ENCODE data around the gene ASCL5. TPM values are rescaled to one million over a fixed set of nuclear protein-coding genes. Genes with fewer than 3 reads are reported as not detected.
A peak's percentile ranks its signal among the peaks of the same experiment; 100 is the strongest.

ASCL5 gene
- total and polyA plus RNA-seq, 3 experiments from 2014 or later, result 0.22 TPM; not detected in 2

DNA sequence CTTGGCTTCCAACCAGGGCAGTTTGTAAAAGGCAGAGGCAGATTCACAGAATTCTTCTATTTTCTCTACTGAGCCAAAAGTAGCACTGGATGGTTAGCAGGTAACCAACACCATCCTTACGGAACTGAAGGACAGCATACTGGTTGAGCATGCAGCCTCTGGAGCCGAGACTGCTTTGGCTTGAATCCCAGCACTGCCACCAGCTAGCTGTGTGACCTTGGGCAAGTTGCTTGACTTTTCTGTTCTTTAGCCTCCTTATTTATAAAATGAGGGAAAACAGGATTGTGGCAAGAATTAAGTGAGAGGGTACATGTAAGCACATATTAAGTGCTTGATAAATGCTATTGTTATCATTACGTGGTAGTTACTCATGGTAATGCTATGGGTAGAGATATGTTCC is 34.2 kb downstream of the ASCL5 start:
- Histone ChIP-seq H3K9me3 (ENCODE audit: low read length) (no peaks in the 10 kb centered on the region), H3K27ac (ENCODE audit: low read depth, low read length) (no peak overlapping the region), H3K27me3 (ENCODE audit: insufficient read depth, low read length, poor library complexity, severe bottlenecking) (no peaks in the 10 kb centered on the region), H3K36me3 (ENCODE audit: insufficient read depth, low read length) (no peaks in the 10 kb centered on the region), H3K4me1 (ENCODE audit: insufficient read depth, low read length) (no peaks in the 10 kb centered on the region), H3K4me3 (ENCODE audit: low read length) (no peak overlapping the region)
- Mint-ChIP-seq H3K9me3 (no peaks in the 10 kb centered on the region), H3K36me3 (no peaks in the 10 kb centered on the region), H3K4me3 (no peak overlapping the region), H3K4me1 (no peaks in the 10 kb centered on the region), H3K27ac (peak overlapping the region in 1 of 8 donors; percentile 30), H3K27me3 (peaks cover 9 to 22% of the 10 kb centered on the region in 2 donors)
- ChIA-PET CTCF (no interaction called here), POLR2A (no interaction called here)
- no peak for DNase-seq

DNA sequence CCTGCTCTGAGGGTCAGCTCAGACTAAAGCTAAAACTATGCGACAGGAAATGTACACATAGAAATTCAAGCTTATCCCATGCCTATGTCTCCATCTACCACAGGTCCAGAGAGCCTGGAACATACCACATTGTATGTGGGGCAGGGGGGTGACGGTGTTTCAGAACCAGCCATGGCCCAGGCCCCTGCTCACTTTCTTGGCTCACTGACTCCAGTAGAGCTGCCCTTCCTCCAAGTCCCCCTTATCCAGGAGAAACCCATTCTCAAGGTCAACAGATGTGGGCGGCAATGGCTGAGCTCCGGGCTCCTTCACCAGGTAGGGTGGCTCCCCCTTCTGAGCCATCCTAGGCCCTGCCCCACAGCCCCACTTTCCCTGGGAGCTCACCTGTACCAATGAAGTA is 35.7 kb downstream of the ASCL5 start:
- Histone ChIP-seq H3K27me3 (ENCODE audit: insufficient read depth, low read length, poor library complexity, severe bottlenecking) (no peaks in the 10 kb centered on the region), H3K4me1 (ENCODE audit: insufficient read depth, low read length) (no peaks in the 10 kb centered on the region), H3K27ac (ENCODE audit: low read depth, low read length) (no peak overlapping the region), H3K9me3 (ENCODE audit: low read length) (no peaks in the 10 kb centered on the region), H3K4me3 (ENCODE audit: low read length) (no peak overlapping the region), H3K36me3 (ENCODE audit: insufficient read depth, low read length) (no peaks in the 10 kb centered on the region)
- H3K4me3 Mint-ChIP-seq, result no peak overlapping the region
- no peaks in the 10 kb centered on the region for H3K36me3 Mint-ChIP-seq
- H3K27ac Mint-ChIP-seq, result no peak overlapping the region
- no peaks in the 10 kb centered on the region for H3K4me1 Mint-ChIP-seq
- ChIA-PET CTCF (no interaction called here), POLR2A (no interaction called here)
- no peaks in the 10 kb centered on the region for H3K9me3 Mint-ChIP-seq
- peaks cover 8 to 25% of the 10 kb centered on the region in 2 donors for H3K27me3 Mint-ChIP-seq
- DNase-seq, result no peak

DNA sequence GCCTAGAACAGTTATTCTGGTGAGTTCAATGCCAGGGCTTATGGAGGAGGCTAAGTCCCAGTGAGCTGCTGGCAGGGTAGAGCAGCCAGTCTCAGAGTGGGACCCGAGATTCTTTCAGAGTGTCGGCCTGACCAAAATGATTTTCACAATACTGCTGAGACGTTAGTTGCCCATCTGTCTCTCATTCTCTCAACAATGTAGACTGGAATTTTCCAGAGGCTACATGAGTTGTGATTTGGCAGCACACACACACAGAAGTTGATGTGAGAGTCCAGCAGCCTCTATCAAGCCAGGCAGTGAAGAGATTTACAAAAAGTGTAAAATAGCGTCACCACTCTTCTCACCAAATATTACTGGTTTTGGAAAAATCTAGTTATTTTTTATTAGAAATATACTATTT is 36.4 kb downstream of the ASCL5 start:
- H3K4me3 ChIP-seq (ENCODE audit: low read length), result no peak overlapping the region
- CTCF ChIA-PET, result no interaction called here
- Mint-ChIP-seq H3K36me3 (no peaks in the 10 kb centered on the region), H3K4me3 (no peak overlapping the region), H3K9me3 (no peaks in the 10 kb centered on the region), H3K27ac (no peak overlapping the region), H3K27me3 (peaks cover 8 to 27% of the 10 kb centered on the region in 2 donors), H3K4me1 (no peaks in the 10 kb centered on the region)
- H3K27ac ChIP-seq (ENCODE audit: low read depth, low read length), result no peak overlapping the region
- POLR2A ChIA-PET, result no interaction called here
- H3K36me3 ChIP-seq (ENCODE audit: insufficient read depth, low read length), result no peaks in the 10 kb centered on the region
- DNase-seq, result no peak
- peaks cover under 1% of the 10 kb centered on the region for H3K27me3 ChIP-seq (ENCODE audit: insufficient read depth, low read length, poor library complexity, severe bottlenecking)
- H3K4me1 ChIP-seq (ENCODE audit: insufficient read depth, low read length), result no peaks in the 10 kb centered on the region
- no peaks in the 10 kb centered on the region for H3K9me3 ChIP-seq (ENCODE audit: low read length)

DNA sequence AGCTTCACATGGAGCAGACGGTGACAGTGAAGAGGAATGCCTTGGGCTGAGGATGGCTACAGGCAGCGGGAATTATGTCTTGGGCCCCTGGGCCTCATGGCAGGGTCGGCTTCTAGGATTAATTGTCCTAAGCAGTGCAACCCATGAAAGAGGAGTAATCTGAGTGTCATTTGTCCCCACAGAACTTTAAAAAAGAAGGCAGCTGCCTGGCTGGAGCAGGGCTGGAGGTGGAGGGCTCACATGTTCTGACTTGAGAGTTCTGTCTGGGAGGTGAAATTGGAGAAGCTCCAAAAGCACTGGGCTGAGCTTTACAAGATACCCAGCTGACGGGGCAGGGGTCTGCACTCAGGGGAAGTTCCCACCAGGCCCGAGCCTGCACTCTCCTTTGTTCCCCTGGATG is 37.4 kb downstream of the ASCL5 start:
- Histone ChIP-seq H3K4me1 (ENCODE audit: insufficient read depth, low read length) (no peaks in the 10 kb centered on the region), H3K36me3 (ENCODE audit: insufficient read depth, low read length) (no peaks in the 10 kb centered on the region), H3K27me3 (ENCODE audit: insufficient read depth, low read length, poor library complexity, severe bottlenecking) (peaks cover 4% of the 10 kb centered on the region), H3K9me3 (ENCODE audit: low read length) (no peaks in the 10 kb centered on the region), H3K4me3 (ENCODE audit: low read length) (no peak overlapping the region), H3K27ac (ENCODE audit: low read depth, low read length) (no peak overlapping the region)
- H3K9me3 Mint-ChIP-seq, result no peaks in the 10 kb centered on the region
- no peak overlapping the region for H3K4me3 Mint-ChIP-seq
- ChIA-PET POLR2A (no interaction called here), CTCF (no interaction called here)
- peaks cover 11 to 32% of the 10 kb centered on the region in 2 donors for H3K27me3 Mint-ChIP-seq
- no peaks in the 10 kb centered on the region for H3K36me3 Mint-ChIP-seq
- DNase-seq, result no peak
- H3K27ac Mint-ChIP-seq, result no peak overlapping the region
- H3K4me1 Mint-ChIP-seq, result no peaks in the 10 kb centered on the region

DNA sequence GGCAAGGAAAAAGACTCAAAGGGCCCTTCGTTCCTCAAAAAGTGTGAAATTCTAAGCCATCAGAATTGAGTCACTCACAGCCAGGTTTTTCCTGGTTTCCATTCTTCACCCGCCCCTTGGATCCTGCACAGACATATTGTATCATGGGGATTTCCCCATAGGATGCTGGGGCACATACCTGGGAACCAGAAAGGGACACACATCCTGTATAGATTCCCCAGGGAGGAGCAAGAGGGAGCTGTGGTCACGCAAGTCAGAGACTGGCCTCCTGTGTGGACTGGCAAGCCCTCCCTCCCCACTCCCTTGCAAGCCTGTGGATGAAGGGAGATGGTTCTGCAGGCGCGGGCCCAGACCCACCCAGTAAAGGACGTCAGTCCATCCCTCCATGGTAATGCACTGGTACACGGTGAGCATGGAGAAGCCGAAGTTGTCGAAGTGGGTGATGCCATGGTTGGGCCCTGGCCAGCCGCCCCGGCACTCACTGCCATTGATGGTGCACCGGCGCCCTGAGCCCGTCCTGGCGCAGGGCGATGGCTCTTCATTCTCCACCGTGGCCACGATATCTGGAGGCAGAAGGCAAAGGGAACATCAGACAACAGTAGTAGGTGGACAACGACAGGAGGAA is 38.0 kb downstream of the ASCL5 start:
- CTCF ChIA-PET, result no interaction called here
- no peaks in the 10 kb centered on the region for H3K36me3 Mint-ChIP-seq
- POLR2A ChIA-PET, result no interaction called here

DNA sequence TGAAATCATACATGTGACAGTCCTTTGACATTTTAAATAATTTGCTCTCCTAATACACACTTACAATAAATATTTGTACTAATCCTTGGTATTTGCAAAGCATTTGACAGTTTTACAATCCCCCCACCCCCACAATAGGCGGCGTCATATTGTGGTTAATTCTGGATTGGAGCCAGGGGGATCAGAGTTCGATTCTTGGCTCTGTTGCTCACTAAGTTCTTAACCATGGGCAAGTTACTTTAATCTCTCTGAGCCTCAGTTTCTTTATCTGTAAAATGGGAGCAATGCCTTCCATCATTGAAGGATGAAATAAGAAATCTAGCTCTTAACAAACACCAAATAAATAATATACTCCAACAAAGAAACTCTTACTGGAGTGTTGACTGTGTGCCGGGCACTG is 38.6 kb downstream of the ASCL5 start:
- H3K36me3 Mint-ChIP-seq, result no peaks in the 10 kb centered on the region
- ChIA-PET POLR2A (no interaction called here), CTCF (no interaction called here)
- Histone ChIP-seq H3K36me3 (ENCODE audit: insufficient read depth, low read length) (no peaks in the 10 kb centered on the region), H3K4me3 (ENCODE audit: low read length) (no peak overlapping the region), H3K4me1 (ENCODE audit: insufficient read depth, low read length) (no peaks in the 10 kb centered on the region), H3K9me3 (ENCODE audit: low read length) (no peaks in the 10 kb centered on the region), H3K27ac (ENCODE audit: low read depth, low read length) (no peak overlapping the region), H3K27me3 (ENCODE audit: insufficient read depth, low read length, poor library complexity, severe bottlenecking) (peaks cover 4% of the 10 kb centered on the region)
- H3K9me3 Mint-ChIP-seq, result no peaks in the 10 kb centered on the region
- no peak for DNase-seq
- H3K27me3 Mint-ChIP-seq, result peaks cover 11 to 32% of the 10 kb centered on the region in 2 donors
- H3K4me3 Mint-ChIP-seq, result no peak overlapping the region
- no peaks in the 10 kb centered on the region for H3K4me1 Mint-ChIP-seq
- H3K27ac Mint-ChIP-seq, result no peak overlapping the region

More for the DNA sequence above, 38.0 kb downstream of the ASCL5 start:
- H3K4me3 ChIP-seq (ENCODE audit: low read length), result no peak overlapping the region
- Mint-ChIP-seq H3K9me3 (no peaks in the 10 kb centered on the region), H3K4me3 (no peak overlapping the region), H3K27me3 (peaks cover 11 to 32% of the 10 kb centered on the region in 2 donors), H3K4me1 (no peaks in the 10 kb centered on the region), H3K27ac (no peak overlapping the region)
- DNase-seq, result no peak
- H3K27me3 ChIP-seq (ENCODE audit: insufficient read depth, low read length, poor library complexity, severe bottlenecking), result peaks cover 4% of the 10 kb centered on the region
- no peaks in the 10 kb centered on the region for H3K36me3 ChIP-seq (ENCODE audit: insufficient read depth, low read length)
- no peaks in the 10 kb centered on the region for H3K9me3 ChIP-seq (ENCODE audit: low read length)
- no peaks in the 10 kb centered on the region for H3K4me1 ChIP-seq (ENCODE audit: insufficient read depth, low read length)
- H3K27ac ChIP-seq (ENCODE audit: low read depth, low read length), result no peak overlapping the region

DNA sequence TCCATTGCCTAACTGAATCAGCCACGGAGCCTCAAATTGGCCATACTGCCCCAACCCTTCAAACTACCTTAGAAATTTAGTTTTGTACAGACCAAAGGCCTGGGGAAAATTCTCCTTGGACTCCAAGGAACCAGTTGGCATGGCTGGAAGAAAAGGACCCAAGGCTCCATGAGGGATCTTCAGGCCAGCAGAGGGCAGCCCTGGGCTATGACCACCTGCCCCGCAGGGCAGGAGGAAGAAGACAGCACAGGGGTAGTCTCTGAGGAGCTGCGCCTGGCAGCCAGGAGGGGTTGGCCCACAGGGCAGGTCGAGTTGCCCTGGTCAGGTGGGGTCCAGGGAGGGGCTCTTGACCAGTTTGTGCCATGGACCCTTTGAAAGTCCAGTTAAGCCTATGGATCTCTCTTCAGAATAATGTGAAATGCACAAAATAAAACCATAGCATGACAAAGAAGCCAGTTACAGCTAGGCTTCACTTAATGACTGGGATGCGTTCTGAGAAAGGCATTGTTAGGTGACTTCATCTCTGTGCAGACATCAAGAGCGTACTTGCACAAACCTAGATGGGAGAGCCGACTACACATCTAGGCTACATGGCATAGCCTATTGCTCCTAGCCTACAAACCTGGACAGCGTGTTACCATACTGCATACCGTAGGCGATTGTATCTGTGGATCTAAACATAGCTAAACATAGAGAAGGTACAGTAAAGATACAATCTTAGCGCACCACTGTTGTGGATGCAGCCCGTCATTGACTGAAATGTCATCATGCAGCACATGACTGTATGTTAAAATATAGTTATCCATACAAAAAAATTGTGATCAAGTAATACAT is 40.9 kb downstream of the ASCL5 start:
- Histone ChIP-seq H3K27ac (ENCODE audit: low read depth, low read length) (no peak overlapping the region), H3K36me3 (ENCODE audit: insufficient read depth, low read length) (no peaks in the 10 kb centered on the region), H3K27me3 (ENCODE audit: insufficient read depth, low read length, poor library complexity, severe bottlenecking) (peaks cover 4% of the 10 kb centered on the region), H3K4me1 (ENCODE audit: insufficient read depth, low read length) (no peaks in the 10 kb centered on the region), H3K4me3 (ENCODE audit: low read length) (no peak overlapping the region), H3K9me3 (ENCODE audit: low read length) (no peaks in the 10 kb centered on the region)
- peaks cover 8 to 32% of the 10 kb centered on the region in 2 donors for H3K27me3 Mint-ChIP-seq
- no peak overlapping the region for H3K4me3 Mint-ChIP-seq
- ChIA-PET POLR2A (no interaction called here), CTCF (interaction anchor here (1.3 to 3.4 kb wide), 5 partner anchors 16 to 135 kb away, joined by 3 to 25 read pairs (median 4); no protein-coding TSS in a partner anchor)
- H3K9me3 Mint-ChIP-seq, result no peaks in the 10 kb centered on the region
- H3K36me3 Mint-ChIP-seq, result no peaks in the 10 kb centered on the region
- DNase-seq, result peak in 2 of 5 donors; percentile 6 to 31
- H3K27ac Mint-ChIP-seq, result no peak overlapping the region
- no peaks in the 10 kb centered on the region for H3K4me1 Mint-ChIP-seq

DNA sequence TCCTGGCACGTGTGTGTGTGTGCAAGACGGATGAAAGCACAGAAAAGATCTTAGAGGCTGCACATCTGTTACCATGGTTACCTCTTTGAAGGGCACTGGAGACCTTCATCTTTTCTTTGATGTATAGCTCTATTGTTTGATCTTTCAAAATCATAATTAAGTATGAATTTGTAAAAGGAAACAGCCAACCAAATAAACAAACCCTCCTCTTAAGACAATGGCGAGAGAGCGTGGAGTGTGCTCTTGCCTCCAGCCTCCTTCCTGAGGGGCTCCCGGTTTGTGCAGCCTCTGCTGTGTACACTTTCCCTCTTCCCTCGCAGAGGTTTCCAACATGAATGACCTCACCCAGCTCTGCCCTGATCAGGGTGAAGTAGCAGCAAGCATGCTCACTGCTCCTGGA is 42.7 kb downstream of the ASCL5 start:
- Histone ChIP-seq H3K4me3 (ENCODE audit: low read length) (no peak overlapping the region), H3K27ac (ENCODE audit: low read depth, low read length) (no peak overlapping the region), H3K9me3 (ENCODE audit: low read length) (no peaks in the 10 kb centered on the region), H3K36me3 (ENCODE audit: insufficient read depth, low read length) (no peaks in the 10 kb centered on the region), H3K27me3 (ENCODE audit: insufficient read depth, low read length, poor library complexity, severe bottlenecking) (peaks cover 4% of the 10 kb centered on the region), H3K4me1 (ENCODE audit: insufficient read depth, low read length) (no peaks in the 10 kb centered on the region)
- no peak for DNase-seq
- Mint-ChIP-seq H3K9me3 (no peaks in the 10 kb centered on the region), H3K36me3 (no peaks in the 10 kb centered on the region), H3K4me3 (no peak overlapping the region), H3K4me1 (no peaks in the 10 kb centered on the region), H3K27me3 (peaks cover 8 to 29% of the 10 kb centered on the region in 2 donors), H3K27ac (peak overlapping the region in 1 of 8 donors; percentile 69)
- CTCF ChIA-PET, result interaction anchor here (2.3 to 3.4 kb wide), 2 partner anchors 30 to 35 kb away, joined by 6 to 25 read pairs; no protein-coding TSS in a partner anchor
- POLR2A ChIA-PET, result no interaction called here
